ENCODE data around the gene FABP2.
"Not testable (repeated sequence)": the region's sequence is repeated elsewhere in the genome, so short reads cannot be mapped to it uniquely, and the experiment has no call there.

Gene FABP2

DNA sequence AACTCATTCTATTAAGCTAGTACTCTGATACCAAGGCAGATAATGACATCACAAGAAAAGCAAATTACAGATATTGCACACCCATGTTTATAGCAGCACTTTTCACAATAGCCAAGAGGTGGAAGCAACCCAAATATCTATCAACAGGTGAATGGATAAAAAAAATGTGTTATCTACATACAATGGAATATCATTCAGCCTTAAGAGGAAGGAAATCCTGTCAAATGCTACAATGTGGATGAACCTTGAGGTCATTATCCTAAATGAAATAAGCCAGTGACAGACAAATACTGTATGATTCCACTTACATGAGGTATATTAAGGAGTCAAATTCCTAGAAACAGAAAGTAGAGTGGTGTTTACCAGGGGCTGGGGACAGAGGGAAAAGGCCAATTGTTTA, 14.3 kb downstream of the FABP2 start:
- DNase-seq, result no peak

DNA sequence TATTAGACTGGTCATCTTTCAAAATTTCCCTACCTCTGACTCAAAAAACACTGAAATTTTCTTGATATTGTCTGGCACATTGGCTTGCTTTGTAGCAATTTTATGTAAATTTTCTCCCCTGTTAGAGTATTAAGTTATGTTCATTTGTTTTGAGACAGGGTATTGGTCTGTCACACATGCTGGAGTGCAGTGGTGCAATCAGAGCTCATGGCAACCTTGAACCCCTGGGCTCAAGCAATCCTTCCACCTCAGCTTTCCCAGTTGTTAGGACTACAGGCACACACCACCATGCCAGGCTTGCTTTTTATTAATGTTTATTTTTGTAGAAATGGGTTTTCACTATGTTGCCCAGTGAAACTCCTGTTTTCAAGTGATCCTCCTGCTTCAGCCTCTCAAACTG, 17.5 kb downstream of the FABP2 start:
- no peak for DNase-seq

DNA sequence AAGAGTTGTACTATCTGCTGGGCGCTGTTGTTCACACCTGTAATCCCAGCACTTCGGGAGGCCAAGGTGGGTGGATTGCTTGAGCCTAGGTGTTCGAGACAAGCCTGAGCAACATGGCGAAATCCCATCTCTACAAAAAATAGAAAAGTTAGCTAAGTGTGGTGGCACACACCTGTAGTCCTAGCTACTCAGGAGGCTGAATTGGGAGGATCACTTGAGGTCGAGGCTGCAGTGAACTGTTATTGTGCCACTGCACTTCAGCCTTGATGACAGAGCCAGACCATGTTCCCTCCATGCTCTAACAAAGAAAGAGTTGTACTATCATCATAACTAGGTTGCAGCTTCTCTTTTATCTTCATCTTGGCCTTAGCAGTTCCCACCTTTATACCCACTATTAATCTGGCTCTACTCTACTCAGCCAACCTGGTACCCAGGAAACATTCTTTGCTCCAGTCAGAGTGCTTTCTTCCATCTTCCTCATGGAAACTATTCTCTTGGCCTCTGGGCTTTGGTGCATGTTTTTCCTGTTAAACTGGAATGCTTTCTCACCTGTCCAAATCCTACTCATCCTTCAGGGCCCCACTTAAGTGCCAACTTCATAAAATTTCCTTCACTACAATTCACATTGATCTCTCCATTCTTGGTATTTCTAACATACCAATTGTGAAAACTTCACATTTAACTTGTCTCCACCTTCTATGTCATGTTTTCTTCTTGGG, 18.2 kb downstream of the FABP2 start:
- no peak for DNase-seq

DNA sequence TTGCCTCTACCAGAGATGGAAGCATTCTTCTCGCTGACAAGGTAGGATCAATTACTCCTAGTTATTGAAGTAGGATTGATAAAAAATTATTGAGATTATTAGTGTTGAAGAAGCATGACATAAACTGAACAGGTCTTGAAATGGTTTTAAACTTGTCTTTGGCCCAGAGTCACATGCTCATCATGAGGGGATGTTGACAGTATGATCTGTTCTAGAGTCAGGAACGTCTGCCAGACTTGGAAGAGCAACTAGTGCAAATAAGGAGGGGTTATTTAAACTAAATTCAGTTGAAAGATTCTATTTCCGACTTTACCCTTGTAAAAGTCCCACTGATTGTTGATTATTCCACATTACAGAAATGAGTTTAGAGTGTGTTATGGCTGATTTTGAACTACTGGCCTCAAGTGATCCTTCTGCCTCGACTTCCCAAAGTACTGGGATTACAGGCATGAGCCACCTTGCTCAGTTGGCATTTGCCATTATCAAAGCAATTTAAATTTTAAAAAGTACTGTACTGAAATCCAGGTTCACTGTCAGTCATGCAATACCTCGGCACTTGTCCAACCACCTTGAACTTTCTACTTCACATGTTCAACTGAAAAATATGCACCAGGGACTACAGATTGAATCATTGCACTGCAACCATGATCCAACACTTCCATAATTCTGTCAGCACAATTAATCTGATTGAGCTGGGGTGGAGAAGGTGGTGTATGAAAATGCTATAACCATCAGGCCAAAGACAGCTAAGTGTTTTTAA, 19.7 kb downstream of the FABP2 start:
- DNase-seq, result no peak

DNA sequence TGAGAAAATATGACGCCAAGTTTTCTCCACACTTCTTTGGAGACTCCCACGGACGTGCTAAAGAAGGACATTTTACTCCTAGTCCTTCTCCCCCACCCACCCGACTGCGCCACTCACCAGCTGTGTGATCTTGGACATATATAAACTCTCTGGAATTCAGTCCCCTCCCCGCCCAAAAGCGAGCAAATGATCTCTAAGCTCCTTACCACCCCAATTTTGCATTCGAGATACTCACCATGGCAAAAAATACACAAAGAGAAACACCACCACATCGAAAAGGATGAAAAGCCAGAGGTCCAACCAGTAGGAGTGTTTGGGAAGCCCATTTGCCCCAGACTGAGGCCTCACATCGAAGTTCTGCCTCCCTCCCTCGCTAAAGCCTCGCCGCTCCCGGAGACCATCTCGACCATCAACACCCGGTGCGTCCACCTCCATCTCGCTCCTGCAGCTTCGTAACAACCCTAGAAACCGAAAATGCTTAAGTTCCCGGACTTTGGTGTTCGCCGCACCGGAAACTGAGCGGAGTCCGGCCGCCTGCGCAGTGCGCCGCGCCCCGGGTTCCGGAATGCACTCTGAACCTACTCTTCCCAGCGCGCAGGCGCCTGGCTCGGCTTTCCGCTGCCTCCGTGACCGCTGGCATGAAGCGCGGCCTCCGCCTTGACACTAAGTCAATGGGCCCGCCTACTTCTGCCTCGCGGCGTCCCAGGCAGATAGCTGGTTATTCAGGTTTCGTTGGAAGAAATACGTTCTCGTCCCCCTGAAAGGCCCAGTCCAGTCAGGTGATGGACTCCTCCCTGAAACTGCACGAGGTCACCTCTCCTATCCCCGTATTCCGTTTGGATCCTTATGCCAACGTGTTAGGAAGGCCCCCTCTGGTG, 21.6 kb downstream of the FABP2 start:
- DNase-seq, result no peak

DNA sequence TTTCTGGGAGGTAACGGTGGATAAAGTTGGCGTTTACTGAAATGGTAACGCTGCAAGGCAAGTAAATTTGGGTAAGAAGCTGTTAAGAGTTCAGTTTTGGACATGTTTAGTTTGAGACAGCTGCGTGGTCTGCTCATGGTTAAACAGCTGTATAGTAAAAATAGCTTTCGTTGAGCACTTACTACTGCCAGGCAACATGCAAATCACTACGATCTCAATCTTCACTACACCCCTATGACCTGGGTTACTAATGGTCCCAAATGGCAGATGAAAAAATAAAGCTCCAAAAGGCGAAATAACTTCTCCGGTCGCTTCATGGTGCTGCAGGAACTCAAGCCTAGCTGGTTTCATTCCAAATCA, 22.2 kb downstream of the FABP2 start:
- DNase-seq, result no peak

DNA sequence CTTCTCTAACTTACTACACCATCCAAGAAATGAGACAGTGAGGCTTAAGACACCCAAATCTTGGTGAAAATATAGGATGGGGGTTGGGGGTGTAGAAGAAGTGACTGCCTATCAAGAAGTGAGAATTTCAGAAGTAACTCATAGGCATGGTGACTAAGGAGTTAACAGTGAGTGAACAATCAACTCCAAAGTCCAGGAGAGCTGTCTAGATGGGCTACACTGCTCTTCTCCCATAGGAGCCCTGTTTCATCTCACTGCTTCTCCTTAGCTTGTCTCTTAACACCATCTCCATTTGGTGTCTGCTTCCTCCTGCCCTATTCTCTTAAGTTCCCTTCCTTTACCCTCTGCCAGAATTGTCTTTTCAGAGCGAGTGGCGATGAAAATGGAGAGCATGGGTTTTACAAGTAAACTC, 22.7 kb downstream of the FABP2 start:
- no peak for DNase-seq

DNA sequence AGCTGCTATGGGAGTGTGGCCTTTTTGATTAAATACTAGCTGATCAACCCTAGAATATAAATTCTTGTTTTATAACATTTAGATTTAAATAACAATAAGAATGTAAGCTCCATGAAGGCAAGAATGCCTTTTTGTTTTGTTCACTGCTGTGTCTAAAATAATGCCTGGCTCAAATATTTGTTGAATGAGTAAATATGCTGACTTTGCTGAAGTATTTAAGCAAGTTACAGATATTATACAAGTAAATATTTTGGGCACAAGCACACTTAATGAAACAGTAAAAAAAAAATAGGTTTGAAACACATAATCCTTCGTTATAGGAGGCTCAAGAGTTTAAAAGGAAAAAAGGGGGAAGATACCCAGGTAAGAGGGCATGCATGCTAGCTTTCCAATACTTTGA, 24.1 kb downstream of the FABP2 start:
- no peak for DNase-seq

DNA sequence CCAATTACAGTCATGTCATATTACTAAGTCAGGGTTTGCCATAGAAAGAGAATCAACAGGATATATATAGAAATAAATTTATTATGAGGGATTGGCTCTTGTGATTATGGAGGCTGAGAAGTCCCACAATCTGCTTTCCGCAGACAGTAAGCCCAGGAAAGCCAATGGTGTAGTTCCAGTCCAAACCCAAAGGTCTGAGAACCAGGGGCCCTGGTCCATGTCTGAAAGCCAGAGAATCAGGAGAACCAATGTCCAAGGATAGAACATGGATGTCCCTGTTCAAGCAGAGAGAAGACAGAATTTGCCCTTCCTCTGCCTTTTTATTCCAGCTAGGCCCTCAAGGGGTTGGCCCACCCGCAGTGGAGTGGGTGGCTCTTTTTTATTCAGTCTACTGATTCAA, 25.6 kb downstream of the FABP2 start:
- DNase-seq, result no peak

DNA sequence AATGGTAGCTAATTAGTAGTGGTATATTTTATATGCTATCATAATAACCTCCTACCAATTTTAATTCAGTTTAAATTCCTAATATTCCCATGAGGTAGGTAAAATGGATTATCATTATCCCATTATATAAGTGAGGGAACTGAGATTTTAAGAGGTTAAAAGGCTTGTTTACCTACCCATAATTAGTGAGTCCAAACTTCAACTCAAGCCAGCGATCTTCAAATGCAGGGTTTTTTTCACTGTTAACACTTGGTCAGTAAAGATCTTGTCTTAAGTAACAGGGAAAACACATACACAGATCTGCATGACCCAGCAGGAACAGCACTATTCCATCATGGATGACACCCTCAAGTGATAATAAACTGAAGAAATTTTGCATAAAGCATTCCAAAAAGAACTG, 31.3 kb downstream of the FABP2 start:
- DNase-seq, result no peak

DNA sequence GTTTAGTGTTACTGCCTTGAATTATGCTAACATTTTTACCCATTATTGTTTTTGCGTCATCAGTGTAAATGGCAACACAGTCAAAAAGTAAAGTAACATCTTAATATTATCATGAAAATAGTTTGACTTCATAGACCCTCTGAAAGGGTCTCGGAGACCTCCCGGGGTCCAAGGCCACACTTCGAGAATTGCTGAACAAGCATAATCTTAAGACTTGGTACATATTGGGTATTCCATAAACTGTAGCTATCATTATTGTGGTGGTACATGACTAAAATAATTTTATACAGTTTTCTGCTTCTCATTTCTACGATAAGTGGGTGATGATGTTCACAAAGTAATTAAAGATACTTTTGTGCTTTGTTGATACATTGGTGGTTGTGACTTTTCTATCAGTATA, 32.6 kb downstream of the FABP2 start:
- DNase-seq, result no peak

DNA sequence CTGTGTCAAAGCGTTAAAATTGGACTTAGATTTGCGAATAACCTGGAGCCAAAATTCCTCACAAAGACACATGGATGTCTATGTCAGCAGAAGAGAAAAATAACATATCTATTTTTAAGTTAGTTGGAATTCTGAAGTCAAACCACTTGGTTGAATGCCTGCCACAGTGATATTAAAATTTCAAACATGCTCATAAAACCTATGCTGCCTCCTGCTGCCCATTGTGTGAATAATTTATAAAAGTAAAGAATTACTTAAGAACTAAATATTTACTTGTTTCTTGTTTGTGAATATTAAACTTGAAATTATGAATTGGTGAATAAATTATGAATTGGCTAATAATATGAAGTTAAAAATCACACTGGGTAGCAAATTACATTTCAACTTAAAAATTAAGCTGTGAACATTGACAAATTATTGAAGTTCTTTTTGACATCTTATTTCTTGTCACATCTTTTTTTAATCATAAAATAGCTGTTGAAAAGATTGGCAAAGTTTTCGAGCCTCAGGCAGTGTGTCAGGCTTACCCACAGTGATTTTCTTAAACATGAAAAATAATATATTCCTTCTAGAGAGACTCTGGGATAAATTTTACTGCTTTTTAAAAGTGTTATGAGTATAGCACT, 35.4 kb downstream of the FABP2 start:
- no peak for DNase-seq

DNA sequence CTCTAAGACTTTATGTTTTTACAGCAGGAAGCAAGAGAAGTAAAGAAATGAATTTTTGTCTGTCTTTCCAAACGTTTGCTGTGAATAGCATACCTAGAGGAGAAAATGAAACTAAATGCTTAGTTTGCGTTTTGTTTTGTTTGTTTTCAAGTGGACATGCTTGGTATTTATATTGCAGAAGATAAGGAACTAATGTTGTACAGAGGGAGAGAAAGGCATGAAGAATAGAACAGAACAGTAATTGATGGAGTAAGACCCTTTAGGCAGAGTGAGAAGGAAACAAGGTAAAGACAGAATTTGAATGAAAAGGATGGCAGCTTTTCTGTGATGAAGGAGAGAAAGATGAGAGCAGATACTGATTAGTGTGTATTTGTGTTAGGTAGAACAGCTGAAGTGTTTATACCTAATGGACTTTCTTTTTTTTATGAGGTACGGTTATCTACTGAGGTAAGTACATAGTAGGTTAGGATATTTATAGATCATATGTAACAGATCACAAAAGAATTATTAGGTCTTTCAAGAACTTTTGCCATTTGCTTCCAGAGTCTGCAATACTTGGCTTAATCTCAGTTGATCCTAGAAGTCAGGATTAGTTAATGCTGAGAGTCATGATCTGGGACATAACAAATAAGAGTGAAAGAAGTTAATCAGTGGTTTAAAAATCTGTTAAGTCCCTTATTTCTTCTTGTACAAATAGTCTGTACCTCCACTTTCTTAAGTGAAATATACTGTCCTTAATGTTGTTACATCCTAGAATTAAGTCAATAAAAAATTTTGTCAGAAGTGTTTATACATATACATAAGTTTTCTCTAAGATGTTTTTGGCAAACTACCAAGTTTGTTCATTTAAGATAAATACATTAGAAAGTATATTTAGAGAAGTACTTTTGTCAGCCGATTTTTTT, 36.8 kb downstream of the FABP2 start:
- DNase-seq, result no peak

DNA sequence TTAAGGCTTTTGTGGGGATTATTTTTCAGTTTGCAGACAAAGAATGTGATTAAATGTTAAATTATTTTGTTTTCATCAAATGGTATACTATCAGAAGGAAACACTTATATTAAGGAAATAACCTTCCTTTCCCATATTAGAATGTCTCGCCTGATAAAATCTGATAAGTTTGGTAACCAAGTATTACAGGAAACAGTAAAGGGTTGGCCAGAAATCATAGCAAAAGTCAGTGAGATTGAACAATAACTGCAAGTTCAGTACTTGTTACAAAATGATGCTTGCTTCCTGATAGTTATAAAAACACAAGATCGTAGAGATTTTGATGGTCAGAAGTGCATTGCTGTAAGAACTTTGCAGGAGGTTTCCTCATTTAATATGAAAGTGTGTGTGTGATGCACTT, 40.5 kb downstream of the FABP2 start:
- DNase-seq, result no peak

DNA sequence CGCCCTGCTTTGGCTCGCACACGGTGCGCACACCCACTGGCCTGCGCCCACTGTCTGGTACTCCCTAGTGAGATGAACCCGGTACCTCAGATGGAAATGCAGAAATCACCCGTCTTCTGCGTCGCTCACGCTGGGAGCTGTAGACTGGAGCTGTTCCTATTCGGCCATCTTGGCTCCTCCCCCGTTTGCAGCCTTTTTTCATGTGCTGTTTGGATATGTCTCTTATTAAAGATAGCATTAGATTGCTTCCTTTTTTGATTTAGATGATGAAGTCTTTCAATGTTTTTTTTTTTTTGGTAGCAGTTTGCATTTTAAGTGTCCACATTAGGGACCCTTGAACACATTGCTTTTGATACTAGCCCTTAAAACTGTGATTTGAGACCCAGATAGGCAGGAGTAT, 42.0 kb downstream of the FABP2 start:
- not testable (repeated sequence) for DNase-seq

DNA sequence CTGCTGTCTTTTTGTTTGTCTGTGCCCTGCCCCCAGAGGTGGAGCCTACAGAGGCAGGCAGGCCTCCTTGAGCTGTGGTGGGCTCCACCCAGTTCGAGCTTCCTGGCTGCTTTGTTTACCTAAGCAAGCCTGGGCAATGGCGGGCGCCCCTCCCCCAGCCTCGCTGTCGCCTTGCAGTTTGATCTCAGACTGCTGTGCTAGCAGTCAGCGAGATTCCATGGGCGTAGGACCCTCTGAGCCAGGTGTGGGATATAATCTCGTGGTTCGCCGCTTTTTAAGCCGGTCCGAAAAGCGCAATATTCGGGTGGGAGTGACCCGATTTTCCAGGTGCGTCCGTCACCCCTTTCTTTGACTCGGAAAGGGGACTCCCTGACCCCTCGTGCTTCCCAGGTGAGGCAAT, 42.4 kb downstream of the FABP2 start:
- not testable (repeated sequence) for DNase-seq

DNA sequence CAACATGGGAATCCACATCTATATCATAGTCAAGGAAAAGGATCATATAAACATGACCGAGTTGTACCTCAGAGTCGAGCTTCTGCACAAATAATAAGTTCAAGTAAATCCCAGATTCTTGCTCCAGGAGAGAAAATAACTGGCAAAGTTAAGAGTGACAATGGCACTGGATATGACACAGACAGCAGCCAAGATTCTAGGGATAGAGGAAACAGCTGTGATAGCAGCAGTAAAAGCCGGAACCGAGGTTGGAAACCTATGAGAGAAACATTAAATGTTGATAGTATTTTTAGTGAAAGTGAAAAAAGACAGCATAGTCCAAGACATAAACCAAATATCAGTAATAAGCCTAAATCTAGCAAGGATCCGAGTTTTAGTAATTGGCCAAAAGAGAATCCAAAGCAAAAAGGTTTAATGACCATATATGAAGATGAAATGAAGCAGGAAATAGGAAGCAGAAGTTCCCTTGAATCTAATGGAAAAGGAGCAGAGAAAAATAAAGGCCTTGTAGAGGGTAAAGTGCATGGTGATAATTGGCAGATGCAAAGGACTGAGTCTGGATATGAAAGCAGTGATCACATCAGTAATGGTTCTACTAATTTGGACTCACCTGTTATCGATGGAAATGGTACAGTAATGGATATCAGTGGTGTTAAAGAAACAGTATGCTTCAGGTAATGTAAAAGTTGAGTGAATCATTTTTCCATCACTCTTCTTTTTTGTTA, 50.4 kb downstream of the FABP2 start:
- DNase-seq, result no peak

DNA sequence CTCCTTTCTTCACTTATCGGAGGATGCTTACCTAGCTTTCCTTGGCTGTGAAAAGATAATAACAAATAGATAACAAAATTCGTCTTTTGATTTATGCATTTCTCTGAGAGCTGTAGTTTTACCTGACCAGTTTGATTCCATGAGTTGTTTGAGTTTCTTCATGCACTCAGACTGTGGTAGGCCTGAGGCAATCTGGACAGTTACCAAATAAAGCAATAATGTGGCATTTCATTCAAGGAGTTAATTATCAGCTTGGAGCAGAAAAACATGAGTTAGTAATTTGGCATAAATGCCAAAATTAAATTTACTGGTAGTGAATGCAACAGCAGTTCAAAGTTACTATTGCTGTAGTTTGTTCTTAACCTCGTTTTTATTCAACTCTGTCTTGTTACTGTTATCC, 53.5 kb downstream of the FABP2 start:
- DNase-seq, result no peak

All from kidney glomerular epithelial cell (primary cell).